CD4-positive, alpha-beta T cell treated with Interleukin-2 at 100 ng/mL for 4 hours (primary cell): ENCODE measurements around the gene CACNA1C.

Experiments
- DNase-seq: peaks from one replicate; pipeline ENCODE4 v3.0.0-alpha.2; 2020; ENCODE audit warnings: low spot score

CACNA1C gene

GRCh38 chr12:2456813-2457186, 404.0 kb downstream of the CACNA1C start:
- DNase-seq = no peak

GRCh38 chr12:2457215-2457932, 404.6 kb downstream of the CACNA1C start:
- DNase-seq = no peak

GRCh38 chr12:2457933-2458414, 405.2 kb downstream of the CACNA1C start:
- DNase-seq = no peak

- no peak for DNase-seq
These were observed 407.4 kb downstream of the CACNA1C start for GRCh38 chr12:2460051-2460670.

- no peak for DNase-seq
These were observed 408.3 kb downstream of the CACNA1C start for GRCh38 chr12:2461046-2461445.

GRCh38 chr12:2461645-2462044, 408.9 kb downstream of the CACNA1C start:
- DNase-seq = no peak

- DNase-seq = no peak
These were observed 409.3 kb downstream of the CACNA1C start for GRCh38 chr12:2462087-2462486.

- no peak for DNase-seq
These were observed 410.9 kb downstream of the CACNA1C start for GRCh38 chr12:2463719-2464118.

GRCh38 chr12:2465681-2466080, 412.9 kb downstream of the CACNA1C start:
- no peak for DNase-seq

- no peak for DNase-seq
These were observed 413.4 kb downstream of the CACNA1C start for GRCh38 chr12:2466211-2466610.

GRCh38 chr12:2467447-2468195, 414.8 kb downstream of the CACNA1C start:
- no peak for DNase-seq

GRCh38 chr12:2475984-2476383, 423.2 kb downstream of the CACNA1C start:
- DNase-seq = no peak

- no peak for DNase-seq
These were observed 424.4 kb downstream of the CACNA1C start for GRCh38 chr12:2477009-2477766.

GRCh38 chr12:2479851-2480535, 427.2 kb downstream of the CACNA1C start:
- DNase-seq = no peak

GRCh38 chr12:2481346-2481745, 428.6 kb downstream of the CACNA1C start:
- no peak for DNase-seq

- no peak for DNase-seq
These were observed 429.2 kb downstream of the CACNA1C start for GRCh38 chr12:2481951-2482350.

GRCh38 chr12:2482938-2483660, 430.3 kb downstream of the CACNA1C start:
- no peak for DNase-seq

- no peak for DNase-seq
These were observed 430.9 kb downstream of the CACNA1C start for GRCh38 chr12:2483713-2484112.

GRCh38 chr12:2484141-2484776, 431.5 kb downstream of the CACNA1C start:
- DNase-seq = no peak

GRCh38 chr12:2485681-2486080, 432.9 kb downstream of the CACNA1C start:
- no peak for DNase-seq

GRCh38 chr12:2486796-2487195, 434.0 kb downstream of the CACNA1C start:
- DNase-seq = no peak
